KG1 (cell line): Measurements from ENCODE around the gene P2RY8.
"Not testable (repeated sequence)": the region's sequence is repeated elsewhere in the genome, so short reads cannot be mapped to it uniquely, and the experiment has no call there.

Experiments
- DNase-seq: peaks from one replicate; lab custom pipeline; 2025; lab: John Stamatoyannopoulos, UW

Gene P2RY8

GRCh38 chrX:1444561-1445500 is 92.2 kb downstream of the P2RY8 start:
- DNase-seq = no peak

- DNase-seq = no peak
These were observed 93.4 kb downstream of the P2RY8 start for GRCh38 chrX:1443496-1444075.

DNA sequence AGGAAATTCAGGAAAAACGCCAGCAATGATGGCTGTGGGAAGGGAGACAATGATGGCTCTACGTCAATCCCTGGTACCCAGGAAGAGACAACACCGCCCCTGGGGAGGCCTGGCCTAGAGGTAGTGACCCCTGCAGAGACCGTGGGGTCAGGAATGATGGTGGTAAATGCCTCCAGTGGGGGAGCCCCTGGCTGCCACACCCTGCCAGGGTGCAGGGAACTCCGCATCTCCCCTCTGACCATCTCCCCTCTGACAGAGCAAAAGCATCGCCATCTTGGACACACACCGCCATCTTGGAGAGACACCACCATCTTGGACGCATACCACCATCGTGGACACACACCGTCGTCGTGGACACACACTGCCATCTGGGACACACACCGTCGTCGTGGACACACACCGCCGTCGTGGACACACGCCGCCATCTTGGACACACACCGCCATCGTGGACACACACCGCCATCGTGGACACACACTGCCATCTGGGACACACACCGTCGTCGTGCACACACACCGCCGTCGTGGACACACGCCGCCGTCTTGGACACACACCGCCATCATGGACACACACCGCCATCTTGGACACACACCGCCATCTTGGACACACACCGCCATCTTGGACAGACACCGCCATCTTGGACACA is 94.1 kb downstream of the P2RY8 start:
- no peak for DNase-seq

DNA sequence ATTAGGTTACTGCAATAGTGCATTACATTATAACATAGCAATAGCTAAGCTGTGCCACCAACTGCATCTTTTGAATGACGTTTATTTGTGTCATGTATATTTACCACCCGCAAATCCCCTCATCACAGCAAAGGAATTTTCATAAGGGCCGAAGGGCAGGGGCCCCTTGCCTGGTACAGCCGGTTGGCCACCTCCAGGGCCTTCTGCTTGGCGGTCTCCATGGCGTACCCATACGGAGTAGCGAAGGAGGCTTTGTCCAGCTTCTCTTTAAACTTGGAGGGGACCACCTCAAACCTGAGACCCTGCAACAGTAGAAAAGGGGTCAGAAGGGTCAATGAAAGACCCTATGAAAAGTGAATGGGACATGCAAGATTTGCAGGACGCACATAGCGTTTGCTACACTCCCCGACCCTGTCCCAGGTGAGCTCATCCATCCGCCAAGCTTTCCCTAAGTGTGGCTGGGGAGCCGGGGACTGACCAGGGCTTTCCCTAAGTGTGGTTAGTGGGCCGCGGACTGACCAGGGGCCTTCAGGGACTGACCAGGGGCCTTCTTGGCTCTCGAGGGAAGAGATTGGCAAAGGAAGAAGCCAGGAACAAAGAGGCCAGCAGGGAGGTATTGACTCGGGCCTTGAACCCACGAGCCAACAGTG is 94.8 kb downstream of the P2RY8 start:
- no peak for DNase-seq

GRCh38 chrX:1440506-1440905 is 96.5 kb downstream of the P2RY8 start:
- DNase-seq = no peak

GRCh38 chrX:1435241-1435895 is 101.6 kb downstream of the P2RY8 start:
- DNase-seq = no peak

DNA sequence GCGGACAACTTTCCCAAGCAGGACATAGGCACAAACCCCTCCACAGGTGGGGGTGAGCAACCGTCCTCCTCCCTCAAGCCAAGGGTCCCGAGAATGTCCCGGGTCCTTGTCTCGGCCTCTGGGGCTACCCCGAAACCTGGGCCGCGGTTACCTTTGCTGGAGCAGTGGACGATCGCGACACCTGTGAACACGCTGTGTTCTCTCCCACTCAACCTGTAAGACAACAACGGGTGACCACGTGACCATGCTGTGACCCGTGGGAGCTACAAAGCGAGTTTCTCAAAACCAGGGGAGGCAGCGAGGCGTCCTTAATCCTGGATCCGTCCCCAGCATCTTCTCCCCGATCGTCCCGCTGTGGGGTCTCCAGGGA is 102.1 kb downstream of the P2RY8 start:
- no peak for DNase-seq

DNA sequence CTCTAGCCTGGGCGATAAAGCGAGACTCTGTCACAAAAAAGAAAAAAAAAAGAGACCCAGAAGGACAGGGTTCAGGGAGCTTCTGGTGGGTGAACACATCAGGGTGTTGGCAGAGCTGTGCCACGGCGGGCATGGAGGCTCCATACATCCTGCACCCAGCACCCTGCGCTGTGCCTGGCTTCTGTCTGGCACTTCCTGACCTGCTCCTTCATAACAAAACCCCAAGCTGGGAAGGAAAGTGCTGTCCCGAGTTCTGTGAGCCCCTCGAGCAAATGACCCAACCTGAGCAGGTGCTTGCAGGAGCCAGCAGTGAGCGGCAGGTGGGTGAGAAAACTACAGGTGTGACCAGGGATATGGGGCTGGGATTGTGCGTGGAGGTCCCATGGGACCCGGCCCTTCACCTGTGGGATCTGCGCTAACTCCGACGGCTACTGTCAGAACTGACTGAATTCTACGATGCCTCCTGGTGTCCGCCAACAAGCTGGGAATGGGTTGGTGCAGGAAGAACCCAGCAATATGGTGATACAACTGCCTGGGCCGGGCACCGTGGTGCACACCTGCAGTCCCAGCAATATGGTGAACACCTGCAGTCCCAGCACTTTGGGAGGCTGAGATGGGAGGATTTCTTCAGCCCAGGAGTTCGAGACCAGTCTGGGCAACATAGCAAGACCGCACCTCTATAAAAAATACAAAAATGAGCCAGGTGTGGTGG is 103.2 kb downstream of the P2RY8 start:
- DNase-seq = no peak

GRCh38 chrX:1430451-1430850 is 106.5 kb downstream of the P2RY8 start:
- no peak for DNase-seq

DNA sequence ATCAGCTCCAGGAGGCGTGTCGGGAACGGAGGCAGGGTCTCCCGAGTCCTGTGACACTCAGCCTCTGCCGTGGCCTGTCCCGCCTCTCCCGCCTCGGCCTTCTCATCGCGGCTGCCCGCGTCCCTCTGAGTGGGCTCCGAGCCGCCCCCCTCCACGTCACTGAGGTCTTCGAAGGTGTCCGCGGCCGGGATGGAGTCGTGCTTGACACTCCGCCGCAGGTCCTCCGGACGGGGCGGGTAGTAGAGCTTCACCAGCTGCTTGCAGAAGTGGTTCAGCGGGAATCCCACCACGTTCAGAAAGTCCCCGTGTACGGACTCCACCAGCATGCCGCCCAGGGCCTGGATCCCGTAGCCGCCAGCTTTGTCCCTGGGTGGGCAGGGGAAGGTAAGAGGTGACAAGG is 109.2 kb downstream of the P2RY8 start:
- DNase-seq = no peak

GRCh38 chrX:1426321-1426720 is 110.7 kb downstream of the P2RY8 start:
- DNase-seq = not testable (repeated sequence)

DNA sequence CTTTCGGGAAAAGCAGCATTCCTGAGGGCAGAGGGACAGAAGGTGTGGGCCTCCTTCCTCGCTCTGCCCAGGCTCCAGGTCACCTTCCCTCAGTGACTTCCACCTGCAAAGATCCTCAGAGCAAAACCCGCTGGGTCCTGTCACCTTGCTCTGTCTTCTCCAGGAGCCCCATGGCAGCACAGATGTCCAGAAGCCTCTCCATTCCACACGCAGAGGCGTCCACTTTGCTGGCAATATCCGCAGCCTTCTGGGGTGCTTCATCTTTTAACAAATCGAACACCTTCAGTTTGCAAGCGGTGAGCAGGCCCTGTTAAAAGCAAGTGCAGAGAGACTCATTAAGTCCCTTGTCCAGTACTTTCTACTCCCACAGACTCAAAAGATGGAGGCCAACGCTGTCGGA is 111.6 kb downstream of the P2RY8 start:
- no peak for DNase-seq

DNA sequence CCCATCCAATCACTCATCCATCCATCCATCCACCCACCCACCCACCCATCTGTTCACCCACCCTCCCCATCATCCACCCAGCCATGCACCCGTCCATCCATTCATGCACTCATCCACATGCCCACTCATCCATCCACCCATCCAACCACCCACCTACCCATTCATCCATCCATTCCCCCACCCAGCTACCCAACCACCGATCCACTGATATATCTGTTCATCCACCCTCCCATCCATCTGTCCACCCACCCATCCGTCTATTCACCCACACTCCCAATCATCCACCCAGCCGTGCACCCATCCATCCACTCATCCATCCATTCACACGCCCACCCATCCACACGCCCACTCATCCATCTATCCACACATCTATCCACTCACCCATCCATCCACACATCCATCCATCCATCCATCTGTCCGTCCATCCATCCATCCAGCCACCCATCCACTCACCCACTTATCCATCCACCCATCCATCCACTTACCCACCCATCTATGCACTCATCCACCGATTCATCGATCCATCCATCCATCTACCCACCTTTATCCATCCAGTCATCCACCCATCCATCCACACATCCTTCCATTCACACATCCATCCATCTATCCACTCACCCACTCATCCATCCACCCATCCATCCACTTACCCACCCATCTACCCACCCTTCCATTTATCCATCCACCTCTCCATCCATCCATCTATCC is 112.7 kb downstream of the P2RY8 start:
- DNase-seq = no peak

DNA sequence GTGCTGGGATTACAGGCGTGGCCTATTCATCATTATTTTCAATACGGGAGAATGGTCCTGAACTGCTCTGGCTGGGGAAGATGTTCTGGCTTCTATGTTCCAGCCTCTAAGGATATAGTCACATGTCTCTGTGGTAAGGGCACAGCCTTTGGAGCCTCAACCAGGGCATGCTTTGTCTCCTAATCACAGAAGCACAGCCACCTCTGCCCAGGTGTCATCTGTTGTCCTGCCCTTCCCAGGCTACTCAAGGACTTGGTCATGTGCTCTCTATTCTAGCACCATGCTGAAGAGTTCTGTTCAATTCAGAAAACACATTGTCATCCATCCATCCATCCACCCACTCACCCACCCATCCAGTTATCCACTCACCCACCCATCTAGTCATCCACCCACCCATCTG is 113.8 kb downstream of the P2RY8 start:
- DNase-seq = no peak

DNA sequence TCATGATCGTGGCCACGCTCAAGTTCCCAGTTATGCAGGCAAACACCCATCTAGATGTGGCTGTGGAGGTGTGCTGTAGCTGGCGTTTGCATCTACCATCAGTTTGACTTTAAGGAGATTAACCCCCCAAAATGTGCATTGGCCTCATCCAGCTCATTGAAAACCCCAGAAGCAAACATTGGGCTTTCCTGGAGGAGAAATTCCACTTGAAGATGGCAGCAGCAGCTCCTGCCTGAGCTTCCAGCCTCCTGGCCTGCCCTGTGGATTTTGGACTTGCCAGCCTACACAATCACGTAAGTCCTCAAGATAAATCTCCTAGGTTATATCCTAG is 114.9 kb downstream of the P2RY8 start:
- DNase-seq = no peak

- no peak for DNase-seq
These were observed 115.4 kb downstream of the P2RY8 start for GRCh38 chrX:1421433-1422134.

GRCh38 chrX:1420371-1420770 is 116.6 kb downstream of the P2RY8 start:
- DNase-seq = no peak

DNA sequence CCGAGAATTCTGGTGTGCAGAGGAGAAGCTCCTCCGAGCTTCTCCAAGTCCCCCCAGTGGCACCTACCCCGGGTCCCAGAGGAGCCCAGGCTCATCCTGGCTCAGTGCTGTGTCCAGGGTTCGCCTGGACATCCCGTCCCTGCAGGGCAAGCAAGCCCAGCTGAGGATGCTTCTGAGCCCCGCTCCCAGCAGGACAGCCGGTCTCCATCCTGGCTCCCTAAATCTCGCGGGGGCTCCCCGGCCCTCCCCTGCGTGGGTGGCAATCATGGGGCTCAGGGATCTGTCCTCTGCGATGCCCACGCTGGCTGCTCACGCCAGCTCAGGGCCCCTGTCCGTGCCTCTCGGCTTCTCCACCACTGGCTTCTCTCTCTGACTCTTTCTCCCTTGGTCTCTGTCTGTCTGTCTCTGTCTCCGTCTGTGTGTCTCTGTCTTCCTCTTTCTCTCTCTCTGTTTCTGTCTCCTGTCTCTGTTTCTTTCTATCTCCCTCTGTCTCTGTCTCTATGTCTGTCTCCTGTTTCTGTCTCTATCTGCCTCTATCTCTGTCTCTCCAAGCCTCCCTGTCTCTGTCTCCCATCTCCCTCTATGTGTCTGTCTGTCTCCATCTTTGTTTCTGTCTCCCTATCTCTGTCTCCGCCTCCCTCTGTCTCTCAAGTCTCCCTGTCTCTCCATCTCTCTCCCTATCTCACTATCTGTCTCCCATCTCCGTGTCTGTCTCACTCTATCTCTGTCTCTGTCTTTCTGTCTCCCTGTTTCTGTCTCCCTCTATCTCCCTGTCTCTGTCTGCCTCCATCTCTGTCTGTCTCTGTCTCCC is 117.2 kb downstream of the P2RY8 start:
- DNase-seq = no peak

DNA sequence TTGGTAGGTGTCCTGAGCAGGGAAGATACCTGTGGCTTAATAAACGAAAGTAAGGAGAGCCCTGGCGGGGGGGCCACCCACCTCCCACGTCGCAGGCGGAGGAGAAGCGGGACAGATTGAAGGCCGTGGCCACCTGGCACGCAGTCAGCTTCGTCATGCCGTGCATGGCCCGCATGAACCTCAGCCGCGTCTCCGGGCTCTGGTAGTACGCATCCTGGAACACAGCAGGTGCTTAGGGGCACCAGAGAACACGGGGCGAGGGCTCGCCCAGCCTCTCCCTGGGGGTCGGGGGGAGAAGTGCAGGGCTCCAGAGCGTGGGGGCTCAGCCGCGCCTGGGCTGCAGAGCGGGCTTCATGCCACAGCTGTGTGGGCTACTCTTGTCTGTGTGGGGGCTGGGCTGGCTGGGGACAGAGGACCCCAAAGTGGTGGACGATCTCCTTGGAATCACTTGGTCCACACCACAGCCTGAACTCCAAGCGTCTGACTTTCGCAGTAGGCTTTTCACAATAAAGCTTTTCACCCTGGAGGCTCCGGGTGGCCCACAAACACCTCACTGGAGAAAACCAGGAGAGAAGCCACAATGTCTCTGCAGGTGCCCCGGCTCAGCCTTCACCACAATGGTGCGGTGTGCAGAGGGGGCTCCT is 118.0 kb downstream of the P2RY8 start:
- no peak for DNase-seq
